ENCODE results near the gene SMARCC2. TPM values are rescaled to one million over a fixed set of nuclear protein-coding genes. Genes with fewer than 3 reads are reported as not detected.

SMARCC2 gene
- total and polyA plus RNA-seq, 2 of the 13 experiments (the other 11 are each of a cell fraction or from before 2014, with no cell fraction given), result 21.3 to 24.1 TPM

DNA sequence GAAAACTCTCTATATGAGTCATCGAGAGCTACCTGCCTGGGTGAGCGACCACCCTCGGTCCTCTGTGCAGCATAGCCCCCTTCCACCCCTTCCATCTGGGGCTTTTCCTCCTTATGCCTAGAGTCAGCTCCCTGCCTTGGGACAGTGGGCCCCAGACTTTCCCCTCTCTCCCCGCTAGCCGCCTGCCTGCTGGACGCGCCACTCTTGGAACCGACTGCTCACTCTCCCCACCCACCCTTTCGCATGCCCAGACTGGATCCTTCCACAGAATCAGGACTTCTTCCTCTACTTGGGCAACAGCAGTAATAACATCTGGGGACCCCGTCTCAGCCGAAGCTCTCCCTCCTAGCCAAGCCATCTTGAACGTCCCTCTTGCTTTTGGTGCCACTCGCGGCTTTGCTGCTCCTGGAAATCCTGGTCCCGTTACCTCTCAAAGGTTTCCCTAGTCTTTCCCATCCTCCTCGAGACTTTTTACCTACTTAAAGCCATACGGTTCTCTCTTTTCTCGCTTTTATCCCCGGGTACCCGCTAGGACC, 60.5 kb downstream of the SMARCC2 start (continued):
- TF ChIP-seq ZNF224 (CRISPR knock-in tag; IDR thresholded peaks at IDR 0.05) (no peak), ELF4 (CRISPR knock-in tag; IDR thresholded peaks at IDR 0.05; ENCODE audit: borderline replicate concordance) (no peak), HNF4G (IDR thresholded peaks at IDR 0.05; ENCODE audit: borderline replicate concordance, low read depth, low read length) (no peak), HNF4G (CRISPR knock-in tag; IDR thresholded peaks at IDR 0.05; ENCODE audit: borderline replicate concordance, low read depth) (no peak), KLF9 (CRISPR knock-in tag; IDR thresholded peaks at IDR 0.05; ENCODE audit: low read depth) (no peak), ZNF768 (CRISPR knock-in tag; IDR thresholded peaks at IDR 0.05) (no peak), ZNF678 (CRISPR knock-in tag; IDR thresholded peaks at IDR 0.05) (no peak), SP2 (CRISPR knock-in tag; IDR thresholded peaks at IDR 0.05) (no peak), MED13 (CRISPR knock-in tag; IDR thresholded peaks at IDR 0.05) (no peak), ZNF577 (CRISPR knock-in tag; IDR thresholded peaks at IDR 0.05; ENCODE audit: borderline replicate concordance, low read depth) (no peak), ZNF660 (CRISPR knock-in tag; IDR thresholded peaks at IDR 0.05; ENCODE audit: borderline replicate concordance, low read depth) (no peak), KAT8 (CRISPR knock-in tag; IDR thresholded peaks at IDR 0.05) (no peak), IKZF1 (IDR thresholded peaks at IDR 0.05) (no peak), JDP2 (CRISPR knock-in tag; IDR thresholded peaks at IDR 0.05; ENCODE audit: borderline replicate concordance) (no peak), PHB2 (IDR thresholded peaks at IDR 0.05; ENCODE audit: partially characterized antibody) (no peak), CENPX (CRISPR knock-in tag; IDR thresholded peaks at IDR 0.05) (no peak), ZNF3 (CRISPR knock-in tag; IDR thresholded peaks at IDR 0.05) (no peak), ZNF777 (CRISPR knock-in tag; IDR thresholded peaks at IDR 0.05) (0 out of 2 replicates have a peak, but pooled peaks have one; percentile 15), DNMT3B (CRISPR knock-in tag; conservative IDR thresholded peaks at IDR 0.05) (no peak), ZNF557 (CRISPR knock-in tag; IDR thresholded peaks at IDR 0.05) (no peak), ZFP37 (CRISPR knock-in tag; IDR thresholded peaks at IDR 0.05; ENCODE audit: borderline replicate concordance) (no peak)
- TF ChIP-seq, protein P1, sequence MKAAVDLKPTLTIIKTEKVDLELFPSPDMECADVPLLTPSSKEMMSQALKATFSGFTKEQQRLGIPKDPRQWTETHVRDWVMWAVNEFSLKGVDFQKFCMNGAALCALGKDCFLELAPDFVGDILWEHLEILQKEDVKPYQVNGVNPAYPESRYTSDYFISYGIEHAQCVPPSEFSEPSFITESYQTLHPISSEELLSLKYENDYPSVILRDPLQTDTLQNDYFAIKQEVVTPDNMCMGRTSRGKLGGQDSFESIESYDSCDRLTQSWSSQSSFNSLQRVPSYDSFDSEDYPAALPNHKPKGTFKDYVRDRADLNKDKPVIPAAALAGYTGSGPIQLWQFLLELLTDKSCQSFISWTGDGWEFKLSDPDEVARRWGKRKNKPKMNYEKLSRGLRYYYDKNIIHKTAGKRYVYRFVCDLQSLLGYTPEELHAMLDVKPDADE (CRISPR knock-in tag; IDR thresholded peaks at IDR 0.05), result no peak
- TF ChIP-seq, protein P2, sequence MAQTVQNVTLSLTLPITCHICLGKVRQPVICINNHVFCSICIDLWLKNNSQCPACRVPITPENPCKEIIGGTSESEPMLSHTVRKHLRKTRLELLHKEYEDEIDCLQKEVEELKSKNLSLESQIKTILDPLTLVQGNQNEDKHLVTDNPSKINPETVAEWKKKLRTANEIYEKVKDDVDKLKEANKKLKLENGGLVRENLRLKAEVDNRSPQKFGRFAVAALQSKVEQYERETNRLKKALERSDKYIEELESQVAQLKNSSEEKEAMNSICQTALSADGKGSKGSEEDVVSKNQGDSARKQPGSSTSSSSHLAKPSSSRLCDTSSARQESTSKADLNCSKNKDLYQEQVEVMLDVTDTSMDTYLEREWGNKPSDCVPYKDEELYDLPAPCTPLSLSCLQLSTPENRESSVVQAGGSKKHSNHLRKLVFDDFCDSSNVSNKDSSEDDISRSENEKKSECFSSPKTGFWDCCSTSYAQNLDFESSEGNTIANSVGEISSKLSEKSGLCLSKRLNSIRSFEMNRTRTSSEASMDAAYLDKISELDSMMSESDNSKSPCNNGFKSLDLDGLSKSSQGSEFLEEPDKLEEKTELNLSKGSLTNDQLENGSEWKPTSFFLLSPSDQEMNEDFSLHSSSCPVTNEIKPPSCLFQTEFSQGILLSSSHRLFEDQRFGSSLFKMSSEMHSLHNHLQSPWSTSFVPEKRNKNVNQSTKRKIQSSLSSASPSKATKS (CRISPR knock-in tag; IDR thresholded peaks at IDR 0.05), result no peak
- TF ChIP-seq, protein P3, sequence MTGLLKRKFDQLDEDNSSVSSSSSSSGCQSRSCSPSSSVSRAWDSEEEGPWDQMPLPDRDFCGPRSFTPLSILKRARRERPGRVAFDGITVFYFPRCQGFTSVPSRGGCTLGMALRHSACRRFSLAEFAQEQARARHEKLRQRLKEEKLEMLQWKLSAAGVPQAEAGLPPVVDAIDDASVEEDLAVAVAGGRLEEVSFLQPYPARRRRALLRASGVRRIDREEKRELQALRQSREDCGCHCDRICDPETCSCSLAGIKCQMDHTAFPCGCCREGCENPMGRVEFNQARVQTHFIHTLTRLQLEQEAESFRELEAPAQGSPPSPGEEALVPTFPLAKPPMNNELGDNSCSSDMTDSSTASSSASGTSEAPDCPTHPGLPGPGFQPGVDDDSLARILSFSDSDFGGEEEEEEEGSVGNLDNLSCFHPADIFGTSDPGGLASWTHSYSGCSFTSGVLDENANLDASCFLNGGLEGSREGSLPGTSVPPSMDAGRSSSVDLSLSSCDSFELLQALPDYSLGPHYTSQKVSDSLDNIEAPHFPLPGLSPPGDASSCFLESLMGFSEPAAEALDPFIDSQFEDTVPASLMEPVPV (CRISPR knock-in tag; IDR thresholded peaks at IDR 0.05), result no peak
- TF ChIP-seq, protein P4, sequence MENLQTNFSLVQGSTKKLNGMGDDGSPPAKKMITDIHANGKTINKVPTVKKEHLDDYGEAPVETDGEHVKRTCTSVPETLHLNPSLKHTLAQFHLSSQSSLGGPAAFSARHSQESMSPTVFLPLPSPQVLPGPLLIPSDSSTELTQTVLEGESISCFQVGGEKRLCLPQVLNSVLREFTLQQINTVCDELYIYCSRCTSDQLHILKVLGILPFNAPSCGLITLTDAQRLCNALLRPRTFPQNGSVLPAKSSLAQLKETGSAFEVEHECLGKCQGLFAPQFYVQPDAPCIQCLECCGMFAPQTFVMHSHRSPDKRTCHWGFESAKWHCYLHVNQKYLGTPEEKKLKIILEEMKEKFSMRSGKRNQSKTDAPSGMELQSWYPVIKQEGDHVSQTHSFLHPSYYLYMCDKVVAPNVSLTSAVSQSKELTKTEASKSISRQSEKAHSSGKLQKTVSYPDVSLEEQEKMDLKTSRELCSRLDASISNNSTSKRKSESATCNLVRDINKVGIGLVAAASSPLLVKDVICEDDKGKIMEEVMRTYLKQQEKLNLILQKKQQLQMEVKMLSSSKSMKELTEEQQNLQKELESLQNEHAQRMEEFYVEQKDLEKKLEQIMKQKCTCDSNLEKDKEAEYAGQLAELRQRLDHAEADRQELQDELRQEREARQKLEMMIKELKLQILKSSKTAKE (CRISPR knock-in tag; IDR thresholded peaks at IDR 0.05; ENCODE audit: borderline replicate concordance), result no peak
- TF ChIP-seq, protein P5, sequence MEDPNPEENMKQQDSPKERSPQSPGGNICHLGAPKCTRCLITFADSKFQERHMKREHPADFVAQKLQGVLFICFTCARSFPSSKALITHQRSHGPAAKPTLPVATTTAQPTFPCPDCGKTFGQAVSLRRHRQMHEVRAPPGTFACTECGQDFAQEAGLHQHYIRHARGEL (CRISPR knock-in tag; IDR thresholded peaks at IDR 0.05), result no peak
